ENCODE data around the gene FAM240B. TPM values are rescaled to one million over a fixed set of nuclear protein-coding genes. Genes with fewer than 3 reads are reported as not detected.

Gene FAM240B
- total RNA-seq, 1 donor from 2014 or later, result not detected

- H3K27ac Mint-ChIP-seq, result no peak overlapping the region
These were observed 36.6 kb downstream of the FAM240B start for GRCh38 chr9:38683336-38683735.

GRCh38 chr9:38682713-38683112 is 37.2 kb downstream of the FAM240B start:
- H3K4me1 Mint-ChIP-seq, result no peaks in the 10 kb centered on the region
- peaks cover 4% of the 10 kb centered on the region for H3K27me3 Mint-ChIP-seq
- no peak overlapping the region for H3K4me3 Mint-ChIP-seq
- no peaks in the 10 kb centered on the region for H3K36me3 Mint-ChIP-seq (ENCODE audit: low read depth)
- ATAC-seq (ENCODE audit: low read depth) (no peak), DNase-seq (no peak)
- TF ChIP-seq CTCF (IDR thresholded peaks at IDR 0.05), result no peak
- ChIA-PET CTCF (no interaction called here), POLR2A (no interaction called here)
- intact Hi-C loops (cut with micrococcal nuclease), result no loop called here
- H3K9me3 Mint-ChIP-seq, result no peaks in the 10 kb centered on the region
- H3K27ac Mint-ChIP-seq, result no peak overlapping the region

More at GRCh38 chr9:38683336-38683735, 36.6 kb downstream of the FAM240B start:
- Mint-ChIP-seq H3K4me1 (no peaks in the 10 kb centered on the region), H3K36me3 (ENCODE audit: low read depth) (no peaks in the 10 kb centered on the region), H3K4me3 (no peak overlapping the region), H3K27me3 (peaks cover 3% of the 10 kb centered on the region), H3K9me3 (no peaks in the 10 kb centered on the region)
- ChIA-PET CTCF (no interaction called here), POLR2A (no interaction called here)
- no peak for TF ChIP-seq CTCF (IDR thresholded peaks at IDR 0.05)
- intact Hi-C loops (cut with micrococcal nuclease), result no loop called here
- no peak for DNase-seq
- ATAC-seq (ENCODE audit: low read depth), result no peak

GRCh38 chr9:38681747-38682227 is 38.1 kb downstream of the FAM240B start:
- intact Hi-C loops (cut with micrococcal nuclease), result no loop called here
- no peak overlapping the region for H3K27ac Mint-ChIP-seq
- DNase-seq (no peak), ATAC-seq (ENCODE audit: low read depth) (no peak)
- H3K4me1 Mint-ChIP-seq, result no peaks in the 10 kb centered on the region
- H3K9me3 Mint-ChIP-seq, result no peaks in the 10 kb centered on the region
- ChIA-PET POLR2A (no interaction called here), CTCF (no interaction called here)
- peaks cover 13% of the 10 kb centered on the region for H3K27me3 Mint-ChIP-seq
- H3K36me3 Mint-ChIP-seq (ENCODE audit: low read depth), result no peaks in the 10 kb centered on the region
- no peak overlapping the region for H3K4me3 Mint-ChIP-seq
- no peak for TF ChIP-seq CTCF (IDR thresholded peaks at IDR 0.05)

- no peak for DNase-seq
- POLR2A ChIA-PET, result no interaction called here
- Mint-ChIP-seq H3K4me3 (no peak overlapping the region), H3K27me3 (peaks cover 13% of the 10 kb centered on the region), H3K36me3 (ENCODE audit: low read depth) (no peaks in the 10 kb centered on the region), H3K9me3 (no peaks in the 10 kb centered on the region), H3K27ac (no peak overlapping the region), H3K4me1 (no peaks in the 10 kb centered on the region)
- intact Hi-C loops (cut with micrococcal nuclease), result no loop called here
- TF ChIP-seq CTCF (IDR thresholded peaks at IDR 0.05), result no peak
- ATAC-seq (ENCODE audit: low read depth), result no peak
- CTCF ChIA-PET, result no interaction called here
These were observed 39.0 kb downstream of the FAM240B start for GRCh38 chr9:38680837-38681445.

- Mint-ChIP-seq H3K9me3 (no peaks in the 10 kb centered on the region), H3K27me3 (peaks cover 16% of the 10 kb centered on the region), H3K27ac (no peak overlapping the region), H3K36me3 (ENCODE audit: low read depth) (no peaks in the 10 kb centered on the region), H3K4me3 (no peak overlapping the region), H3K4me1 (peaks cover 1% of the 10 kb centered on the region)
- no peak for TF ChIP-seq CTCF (IDR thresholded peaks at IDR 0.05)
- intact Hi-C loops (cut with micrococcal nuclease), result no loop called here
- no peak for ATAC-seq (ENCODE audit: low read depth)
- CTCF ChIA-PET, result no interaction called here
- POLR2A ChIA-PET, result no interaction called here
- DNase-seq, result no peak
These were observed 42.2 kb downstream of the FAM240B start for GRCh38 chr9:38677660-38678303.
